LHCN-M2 (cell line): ENCODE data around the gene EXOSC6. TPM values are rescaled to one million over a fixed set of nuclear protein-coding genes. Genes with fewer than 3 reads are reported as not detected.
"Not testable (repeated sequence)": the region's sequence is repeated elsewhere in the genome, so short reads cannot be mapped to it uniquely, and the experiment has no call there.

Experiments
- DNase-seq: peaks from one replicate; pipeline ENCODE4 v3.0.0-alpha.2; 2012; ENCODE audit warnings: low read depth
- total RNA-seq: library from RNA; depleted of rRNA; stranded (reverse); fragments of >200 nt; gene quantifications from 2 replicates; pipeline ENCODE4 v1.2.3, GENCODE V29; 2014

EXOSC6 gene
- total RNA-seq, 1 experiment from 2014 or later, result 33.4 TPM

DNA sequence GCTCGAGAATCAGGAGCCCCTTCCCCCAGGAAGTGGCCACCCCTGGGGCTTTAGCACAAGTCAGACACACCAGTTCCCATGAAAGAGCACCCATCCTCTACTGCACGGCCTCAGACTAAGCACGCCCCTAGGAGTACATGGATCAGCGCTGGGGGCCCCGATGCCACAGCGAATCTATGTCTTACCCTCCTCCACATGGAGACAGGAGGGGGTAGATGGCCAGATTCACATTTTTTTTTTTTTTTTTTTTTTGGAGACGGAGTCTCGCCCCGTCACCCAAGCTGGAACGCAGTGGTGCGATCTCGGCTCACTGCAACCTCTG is 3.2 kb upstream of the EXOSC6 start:
- DNase-seq, result no peak

DNA sequence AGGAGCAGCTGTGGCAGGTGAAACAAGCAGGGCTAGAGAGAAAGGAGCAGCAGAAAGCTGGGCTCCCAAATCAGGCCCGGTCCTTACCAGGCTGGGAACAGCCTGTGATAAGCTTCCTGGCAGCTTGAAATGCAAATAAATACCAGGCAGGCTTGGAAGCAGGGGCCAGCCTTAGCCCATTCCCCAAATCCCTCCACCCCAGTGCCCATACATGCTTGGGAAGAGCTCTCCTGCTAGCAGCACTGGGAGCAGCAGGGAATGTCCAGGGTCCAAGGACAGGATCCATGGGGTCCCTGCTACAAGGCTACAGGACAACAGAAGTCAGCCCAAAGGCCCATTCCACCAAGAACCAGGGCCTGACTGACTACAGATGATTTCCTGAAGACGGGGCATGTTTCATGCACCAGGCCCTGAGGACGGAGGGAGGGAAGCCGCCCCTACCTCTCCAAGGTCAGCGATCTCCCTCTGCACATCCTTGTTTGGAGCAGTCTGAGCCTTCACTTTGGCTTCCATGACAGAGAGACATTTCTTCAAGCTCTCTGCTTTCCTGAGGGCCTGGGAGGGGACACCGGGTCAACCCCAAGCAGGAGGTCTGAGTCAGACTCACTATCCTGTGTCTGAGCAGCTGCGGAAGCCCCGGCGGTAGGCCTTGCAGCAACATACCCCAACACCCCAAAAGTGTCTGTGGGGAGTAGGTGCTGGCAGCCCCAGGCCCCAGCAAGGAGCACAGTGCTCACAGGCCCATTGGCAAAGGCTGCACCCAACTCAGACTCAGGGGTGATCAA is 2.6 kb upstream of the EXOSC6 start:
- DNase-seq, result peak; percentile 29

DNA sequence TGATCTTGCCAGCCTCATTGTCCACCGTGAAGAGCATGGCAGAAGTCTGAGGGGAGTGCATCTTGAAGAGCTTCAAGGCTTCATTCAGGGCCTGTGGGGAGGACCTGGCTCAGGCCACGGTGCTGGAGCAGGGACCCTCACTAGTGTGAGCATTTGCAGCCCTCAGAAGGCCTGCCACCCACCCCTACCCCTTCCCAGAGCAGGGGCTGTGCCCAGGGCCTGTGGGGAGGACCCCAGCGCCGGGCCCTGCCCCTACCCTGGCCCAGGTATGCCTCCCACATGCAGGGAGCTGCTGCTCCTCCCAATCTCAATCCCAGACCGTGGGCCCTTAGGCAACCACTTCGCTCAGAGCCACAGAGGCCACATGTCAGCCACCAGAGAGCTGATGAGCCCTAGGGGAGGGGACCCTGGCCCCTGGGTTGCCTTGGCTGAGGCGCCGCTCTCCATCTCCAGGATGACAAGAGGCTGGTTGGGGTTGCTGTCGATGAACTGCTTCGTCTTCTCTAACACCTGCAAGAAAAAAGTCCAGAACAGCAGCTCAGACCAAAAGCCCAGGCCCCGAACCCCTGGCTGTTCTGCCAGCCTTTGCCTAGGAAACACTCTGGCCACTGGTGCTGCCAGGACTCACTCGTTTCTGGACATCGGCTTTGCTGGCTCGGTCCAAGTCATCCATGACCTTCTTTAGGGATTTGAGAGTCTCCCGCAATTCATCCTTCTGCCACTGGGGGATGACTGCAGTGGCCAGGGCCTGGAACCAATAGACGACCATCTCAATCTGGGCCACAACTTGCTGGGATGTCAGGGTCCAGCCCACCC is 1.8 kb upstream of the EXOSC6 start:
- DNase-seq, result peak; percentile 39

DNA sequence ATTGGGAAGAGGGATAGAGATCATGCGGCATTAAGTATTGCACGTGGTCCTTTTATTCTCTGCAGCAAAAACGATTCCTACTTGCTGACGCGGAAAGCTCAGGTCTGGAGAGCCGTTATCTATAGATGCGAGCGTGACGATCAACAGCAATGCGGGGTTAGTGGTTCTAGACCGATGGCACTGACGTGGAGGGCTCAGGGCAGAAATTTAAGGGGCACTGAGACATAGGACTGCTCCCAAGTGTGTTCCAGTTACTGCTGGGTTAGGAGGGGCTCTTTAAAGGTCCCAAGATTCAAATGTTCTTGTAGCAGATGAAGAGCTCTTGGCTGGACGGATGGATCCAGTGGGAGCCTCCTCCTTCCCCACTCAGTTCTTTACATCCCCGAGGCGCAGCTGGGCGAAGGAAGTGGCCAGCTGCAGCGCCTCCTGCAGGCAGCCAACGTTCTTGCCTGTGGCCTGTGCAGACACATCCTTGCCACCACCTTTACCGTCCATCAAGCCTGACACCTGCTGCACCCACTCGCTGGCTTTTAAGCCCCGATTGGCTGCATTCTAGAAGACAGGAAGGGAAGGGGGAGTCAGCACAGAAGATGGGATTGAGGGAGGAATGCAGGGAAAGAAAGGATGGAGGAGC is 732 bp upstream of the EXOSC6 start:
- peak; percentile 15 for DNase-seq

DNA sequence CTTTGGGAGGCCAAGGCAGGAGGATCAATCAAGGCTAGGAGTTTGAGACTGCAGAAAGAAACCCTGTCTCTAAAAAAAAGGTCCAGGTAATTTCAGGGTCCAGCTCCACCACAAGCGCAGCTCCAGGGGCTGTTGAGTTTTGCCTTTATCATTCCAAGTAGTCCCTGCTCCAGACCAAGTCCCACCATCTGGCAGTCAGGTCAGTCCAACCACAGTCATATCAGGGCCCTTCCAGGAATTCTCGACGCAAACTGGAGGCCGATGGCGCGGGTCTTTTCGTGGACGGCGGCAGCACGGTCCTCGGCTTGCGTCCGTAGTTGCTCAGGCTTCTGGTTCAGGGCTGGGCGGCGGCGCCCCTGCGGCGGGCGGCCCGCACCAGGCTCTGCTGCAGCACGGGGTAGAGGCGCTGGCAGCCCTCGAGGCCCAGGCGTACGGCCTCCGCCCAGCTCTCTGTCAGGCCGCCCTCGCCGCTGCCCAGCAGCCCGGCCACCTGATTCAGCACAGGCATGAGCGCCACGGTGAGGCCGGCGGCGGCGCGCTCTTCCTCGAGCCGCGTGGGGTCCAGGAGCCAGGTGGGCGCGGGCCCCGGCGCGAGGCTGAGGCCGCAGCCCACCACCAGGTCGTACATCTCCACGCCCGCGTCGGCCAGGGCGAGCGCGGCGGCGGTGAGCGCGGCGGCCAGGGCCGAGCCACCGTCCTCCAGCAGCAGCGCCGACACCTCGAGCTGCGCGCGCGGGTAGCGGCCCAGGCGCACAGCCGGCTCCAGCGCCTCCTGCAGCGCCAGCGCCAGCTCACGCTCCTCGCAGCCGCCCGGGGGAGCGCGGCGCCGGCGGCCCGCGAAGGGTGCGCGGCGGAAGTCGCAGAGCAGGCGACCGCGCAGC is 752 bp downstream of the EXOSC6 start:
- peak; percentile 50 for DNase-seq

DNA sequence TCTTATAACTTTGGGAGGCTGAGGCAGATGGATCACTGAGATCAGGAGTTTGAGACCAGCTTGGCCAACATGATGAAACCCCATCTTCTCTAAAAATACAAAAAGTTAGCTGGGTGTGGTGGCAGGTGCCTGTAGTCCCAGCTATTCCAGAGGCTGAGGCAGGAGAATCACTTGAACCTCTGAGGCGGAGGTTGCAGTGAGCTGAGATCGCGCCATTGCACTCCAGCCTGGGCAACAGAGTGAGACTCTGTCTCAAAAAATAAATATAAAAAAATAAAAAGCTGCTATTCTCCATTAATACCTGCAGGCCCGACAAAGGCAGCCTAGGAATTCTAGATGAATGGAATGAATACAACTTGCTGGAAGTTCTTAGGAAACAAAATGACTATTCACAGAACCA is 2.0 kb downstream of the EXOSC6 start:
- not testable (repeated sequence) for DNase-seq

DNA sequence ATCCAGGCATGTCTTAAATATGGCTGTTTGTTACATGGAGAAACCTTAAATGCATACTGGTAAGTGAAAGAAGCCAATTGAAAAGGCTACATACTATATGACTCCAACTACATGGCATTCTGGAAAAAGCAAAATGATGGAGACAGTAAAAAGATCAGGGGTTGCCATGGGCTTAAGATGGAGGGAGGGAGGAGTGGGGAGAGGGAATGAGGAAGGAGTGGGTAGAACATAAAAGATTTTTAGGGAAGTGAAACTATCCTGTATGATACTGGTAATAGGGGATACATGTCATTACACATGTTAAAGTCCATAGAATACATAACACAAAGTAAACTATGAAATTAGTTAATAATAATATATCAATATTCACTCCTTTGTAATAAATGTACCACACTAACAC is 13.0 kb downstream of the EXOSC6 start:
- DNase-seq, result not testable (repeated sequence)

DNA sequence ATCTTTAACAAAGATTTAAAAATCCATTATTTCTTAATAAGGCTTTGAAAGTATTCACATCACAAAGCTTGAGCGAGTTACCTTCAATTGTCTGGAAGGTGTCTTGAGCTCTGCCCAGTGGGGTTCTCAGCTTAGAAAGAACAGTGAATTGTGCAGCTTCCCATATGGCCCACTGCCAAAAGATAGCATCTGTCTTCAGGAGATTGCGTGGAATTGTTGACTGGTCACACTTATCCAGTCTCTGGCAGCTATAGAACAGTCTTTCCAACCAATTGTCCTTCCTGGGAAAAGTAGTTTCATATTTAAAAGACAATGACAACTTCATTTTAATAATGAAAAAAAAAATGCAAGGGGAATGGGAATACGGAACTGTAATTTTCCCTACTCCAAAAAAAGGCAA is 19.9 kb downstream of the EXOSC6 start:
- DNase-seq, result not testable (repeated sequence)

DNA sequence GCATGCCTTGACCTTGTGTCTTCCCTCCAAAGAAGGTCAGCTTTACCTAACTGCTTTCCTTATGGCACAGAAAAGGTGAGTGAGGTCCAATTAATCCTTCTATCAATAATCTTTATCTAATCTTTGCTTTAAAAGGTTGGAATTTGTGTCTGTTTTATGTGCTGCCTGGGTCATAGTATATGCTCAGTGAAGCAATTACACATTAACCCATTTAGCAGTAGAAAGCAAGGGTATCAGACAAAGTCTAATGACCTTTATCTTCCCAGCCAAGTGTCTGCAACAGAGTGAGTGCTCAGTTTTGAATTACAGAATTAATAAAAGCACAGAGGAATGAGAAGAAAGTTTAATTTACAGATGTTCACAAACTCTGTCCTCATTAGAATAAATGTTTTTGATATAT is 25.7 kb downstream of the EXOSC6 start:
- not testable (repeated sequence) for DNase-seq

DNA sequence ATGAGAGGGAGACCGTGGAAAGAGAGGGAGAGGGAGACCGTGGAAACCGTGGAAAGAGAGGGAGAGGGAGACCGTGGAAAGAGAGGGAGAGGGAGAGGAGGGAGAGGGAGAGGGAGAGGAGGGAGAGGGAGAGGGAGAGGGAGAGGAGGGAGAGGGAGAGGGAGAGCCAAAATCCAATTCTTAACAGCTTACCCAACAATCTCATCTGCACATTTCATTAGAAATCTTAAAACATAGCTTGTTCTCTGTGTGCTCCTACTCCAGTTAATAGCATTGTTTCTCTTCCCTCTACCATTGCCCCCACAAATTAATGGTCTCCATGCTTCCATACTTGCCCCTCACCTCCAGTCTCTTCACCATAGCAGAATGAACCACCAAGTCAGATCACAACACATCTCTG is 26.3 kb downstream of the EXOSC6 start:
- DNase-seq, result not testable (repeated sequence)

DNA sequence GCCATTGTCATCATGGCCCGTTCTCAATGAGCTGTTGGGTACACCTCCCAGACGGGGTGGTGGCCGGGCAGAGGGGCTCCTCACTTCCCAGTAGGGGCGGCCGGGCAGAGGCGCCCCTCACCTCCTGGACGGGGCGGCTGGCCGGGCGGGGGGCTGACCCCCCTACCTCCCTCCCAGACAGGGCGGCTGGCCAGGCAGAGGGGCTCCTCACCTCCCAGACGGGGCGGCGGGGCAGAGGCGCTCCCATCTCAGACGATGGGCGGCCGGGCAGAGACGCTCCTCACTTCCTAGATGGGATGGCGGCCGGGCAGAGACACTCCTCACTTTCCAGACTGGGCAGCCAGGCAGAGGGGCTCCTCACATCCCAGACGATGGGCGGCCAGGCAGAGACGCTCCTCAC is 27.1 kb downstream of the EXOSC6 start:
- not testable (repeated sequence) for DNase-seq

DNA sequence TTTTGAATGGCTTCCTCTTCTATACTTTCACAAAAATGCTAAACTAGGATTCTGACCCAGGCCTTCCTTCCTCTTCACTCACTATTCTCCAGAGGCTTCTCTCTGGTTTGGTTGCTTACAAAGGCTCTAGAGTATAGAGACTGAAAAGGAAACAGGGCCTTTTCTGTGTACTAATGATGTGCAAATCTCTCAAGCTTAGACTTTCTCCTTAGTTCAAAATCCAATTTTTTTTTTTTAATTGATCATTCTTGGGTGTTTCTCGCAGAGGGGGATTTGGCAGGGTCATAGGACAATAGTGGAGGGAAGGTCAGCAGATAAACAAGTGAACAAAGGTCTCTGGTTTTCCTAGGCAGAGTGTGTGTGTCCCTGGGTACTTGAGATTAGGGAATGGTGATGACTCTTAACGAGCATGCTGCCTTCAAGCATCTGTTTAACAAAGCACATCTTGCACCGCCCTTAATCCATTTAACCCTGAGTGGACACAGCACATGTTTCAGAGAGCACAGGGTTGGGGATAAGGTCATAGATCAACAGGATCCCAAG is 27.7 kb downstream of the EXOSC6 start:
- not testable (repeated sequence) for DNase-seq

DNA sequence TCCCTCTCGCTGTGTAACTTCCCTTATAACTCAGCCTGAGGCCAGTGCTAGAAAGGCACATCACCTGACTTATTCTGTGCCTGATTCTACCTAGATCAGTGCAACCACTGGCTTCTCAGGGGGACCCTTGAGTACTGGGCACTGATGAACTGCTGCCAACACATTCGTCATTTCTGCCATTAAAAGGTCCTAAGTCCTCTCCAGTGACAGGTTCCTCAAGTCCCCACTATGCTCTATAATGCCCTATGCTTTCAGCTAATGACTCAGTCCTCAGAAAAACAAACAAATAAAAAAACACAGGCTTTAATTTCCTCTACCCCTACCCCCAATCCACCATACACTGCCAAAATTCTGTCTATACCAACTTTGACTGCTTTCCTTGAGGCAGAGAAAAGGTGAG is 28.5 kb downstream of the EXOSC6 start:
- not testable (repeated sequence) for DNase-seq

DNA sequence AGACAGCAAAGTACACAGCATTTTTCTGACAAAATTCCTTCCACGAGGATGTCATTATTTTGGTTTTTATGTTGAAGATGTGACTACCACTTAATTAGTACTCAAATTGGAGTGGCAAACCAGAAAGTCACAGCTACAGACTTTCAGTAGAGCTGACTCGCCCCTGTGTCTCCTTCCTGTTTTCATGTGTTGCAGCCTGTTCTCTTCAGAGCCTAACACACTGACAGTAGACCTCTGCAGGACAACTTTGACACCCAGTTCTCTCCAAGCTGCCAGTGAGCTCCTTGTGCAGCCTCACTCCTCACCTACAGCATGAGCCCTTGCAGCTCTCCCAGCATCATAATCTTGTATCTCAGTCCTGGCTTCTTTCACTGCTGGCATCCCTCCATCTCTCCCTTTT is 29.2 kb downstream of the EXOSC6 start:
- DNase-seq, result not testable (repeated sequence)

DNA sequence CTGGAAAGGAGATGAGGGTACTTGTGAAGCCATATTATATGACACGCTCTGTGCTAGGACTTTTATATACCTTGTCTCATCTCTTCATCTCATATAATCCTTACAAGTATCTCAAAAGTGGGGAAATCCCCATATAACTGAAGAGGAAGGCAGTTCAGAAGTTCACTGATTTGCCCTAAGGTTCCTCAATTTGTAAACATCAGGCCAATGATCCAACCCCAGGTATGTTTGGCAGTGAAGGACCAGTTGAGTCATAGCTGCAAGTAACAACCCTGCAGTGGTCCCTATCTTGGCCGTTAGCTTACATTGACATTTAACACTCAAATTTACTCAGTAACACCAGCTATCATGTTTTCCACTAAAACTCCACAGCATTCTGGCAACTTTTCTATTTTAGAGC is 33.2 kb downstream of the EXOSC6 start:
- DNase-seq, result not testable (repeated sequence)

DNA sequence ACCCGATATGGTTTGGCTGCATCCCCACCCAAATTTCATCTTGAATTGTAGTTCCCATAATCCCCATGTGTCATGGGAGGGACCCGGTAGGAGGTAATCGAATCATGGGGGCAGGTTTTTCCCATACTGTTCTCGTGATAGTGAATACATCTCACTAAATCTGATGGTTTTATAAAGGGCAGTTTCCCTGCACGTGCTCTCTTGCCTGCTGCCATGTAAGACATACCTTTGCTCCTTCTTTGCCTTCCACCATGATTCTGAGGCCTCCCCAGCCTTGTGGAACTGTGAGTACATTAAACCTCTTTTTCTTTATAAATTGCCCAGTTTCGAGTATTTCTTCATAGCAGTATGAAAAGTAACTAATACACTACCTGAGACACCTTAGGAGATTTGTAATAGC is 45.4 kb downstream of the EXOSC6 start:
- not testable (repeated sequence) for DNase-seq

DNA sequence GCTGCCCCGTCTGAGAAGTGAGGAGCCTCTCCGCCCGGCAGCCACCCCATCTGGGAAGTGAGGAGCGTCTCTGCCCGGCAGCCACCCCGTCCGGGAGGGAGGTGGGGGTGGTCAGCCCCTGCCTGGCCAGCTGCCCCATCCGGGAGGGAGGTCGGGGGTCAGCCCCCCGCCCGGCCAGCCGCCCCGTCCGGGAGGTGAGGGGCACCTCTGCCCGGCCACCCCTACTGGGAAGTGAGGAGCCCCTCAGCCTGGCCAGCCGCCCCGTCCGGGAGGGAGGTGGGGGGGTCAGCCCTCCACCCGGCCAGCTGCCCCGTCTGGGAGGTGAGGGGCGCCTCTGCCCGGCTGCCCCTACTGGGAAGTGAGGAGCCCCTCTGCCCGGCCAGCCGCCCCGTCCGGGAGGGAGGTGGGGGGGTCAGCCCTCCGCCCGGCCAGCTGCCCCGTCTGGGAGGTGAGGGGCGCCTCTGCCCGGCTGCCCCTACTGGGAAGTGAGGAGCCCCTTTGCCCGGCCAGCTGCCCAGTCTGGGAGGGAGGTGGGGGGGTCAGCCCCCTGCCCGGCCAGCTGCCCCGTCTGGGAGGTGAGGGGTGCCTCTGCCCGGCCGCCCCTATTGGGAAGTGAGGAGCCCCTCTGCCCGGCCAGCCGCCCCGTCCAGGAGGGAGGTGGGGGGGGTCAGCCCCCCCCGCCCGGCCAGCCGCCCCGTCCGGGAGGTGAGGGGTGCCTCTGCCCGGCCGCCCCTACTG is 46.9 kb downstream of the EXOSC6 start:
- DNase-seq, result not testable (repeated sequence)

DNA sequence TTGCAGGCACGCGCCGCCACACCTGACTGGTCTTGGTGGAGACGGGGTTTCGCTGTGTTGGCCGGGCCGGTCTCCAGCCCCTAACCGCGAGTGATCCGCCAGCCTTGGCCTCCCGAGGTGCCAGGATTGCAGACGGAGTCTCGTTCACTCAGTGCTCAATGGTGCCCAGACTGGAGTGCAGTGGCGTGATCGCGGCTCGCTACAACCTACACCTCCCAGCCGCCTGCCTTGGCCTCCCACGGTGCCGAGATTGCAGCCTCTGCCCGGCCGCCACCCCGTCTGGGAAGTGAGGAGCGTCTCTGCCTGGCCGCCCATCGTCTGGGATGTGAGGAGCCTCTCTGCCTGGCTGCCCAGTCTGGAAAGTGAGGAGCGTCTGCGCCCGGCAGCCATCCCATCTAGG is 47.7 kb downstream of the EXOSC6 start:
- DNase-seq, result not testable (repeated sequence)

DNA sequence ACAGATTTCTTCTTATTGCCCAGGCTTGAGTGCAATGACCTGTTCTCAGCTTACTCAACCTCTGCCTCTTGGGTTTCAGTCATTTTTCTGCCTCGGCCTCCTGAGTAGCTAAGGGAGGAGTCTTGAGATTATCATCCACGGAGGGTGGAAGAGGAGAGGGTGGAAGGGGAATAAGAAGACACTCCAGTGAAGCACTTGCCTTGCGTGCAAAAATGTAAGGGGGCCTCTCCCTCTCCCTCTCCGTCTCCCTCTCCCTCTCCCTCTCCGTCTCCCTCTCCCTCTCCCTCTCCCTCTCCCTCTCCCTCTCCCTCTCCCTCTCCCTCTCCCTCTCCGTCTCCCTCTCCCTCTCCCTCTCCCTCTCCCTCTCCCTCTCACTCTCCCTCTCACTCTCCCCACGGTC is 48.2 kb downstream of the EXOSC6 start:
- not testable (repeated sequence) for DNase-seq

DNA sequence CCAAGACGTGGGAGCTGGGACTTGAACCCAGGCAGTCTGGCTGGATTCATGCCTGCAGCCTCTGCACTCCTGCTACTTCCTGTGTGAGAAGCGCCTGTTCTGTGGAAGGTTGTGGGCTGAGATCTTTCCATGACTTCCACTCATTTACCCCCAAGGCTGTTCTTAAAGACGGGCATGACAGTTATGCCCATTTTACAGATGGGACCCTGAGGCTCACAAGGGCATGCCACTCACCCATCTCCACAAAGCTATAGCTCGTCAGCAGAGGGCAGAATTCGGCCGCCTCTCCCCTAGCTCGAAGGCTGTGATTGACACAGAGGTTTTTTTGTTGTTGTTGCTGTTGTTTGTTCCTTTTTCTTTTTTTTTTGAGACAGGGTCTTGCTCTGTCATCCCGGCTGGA is 51.7 kb downstream of the EXOSC6 start:
- DNase-seq, result not testable (repeated sequence)
